ENCODE data around the gene C11orf21.
"Not testable (repeated sequence)": the region's sequence is repeated elsewhere in the genome, so short reads cannot be mapped to it uniquely, and the experiment has no call there.

C11orf21 gene

GRCh38 chr11:2295971-2296912, 5.5 kb downstream of the C11orf21 start:
- DNase-seq = no peak
- ATAC-seq = no peak

GRCh38 chr11:2294926-2295290, 6.8 kb downstream of the C11orf21 start:
- ATAC-seq (no peak), DNase-seq (no peak)

- ATAC-seq = no peak
- DNase-seq = no peak
Measured at GRCh38 chr11:2293984-2294925, 7.5 kb downstream of the C11orf21 start.

- ATAC-seq (no peak), DNase-seq (no peak)
Measured at GRCh38 chr11:2293531-2293971, 8.2 kb downstream of the C11orf21 start.

GRCh38 chr11:2290351-2290841, 11.3 kb downstream of the C11orf21 start:
- DNase-seq = no peak
- ATAC-seq = no peak

DNA sequence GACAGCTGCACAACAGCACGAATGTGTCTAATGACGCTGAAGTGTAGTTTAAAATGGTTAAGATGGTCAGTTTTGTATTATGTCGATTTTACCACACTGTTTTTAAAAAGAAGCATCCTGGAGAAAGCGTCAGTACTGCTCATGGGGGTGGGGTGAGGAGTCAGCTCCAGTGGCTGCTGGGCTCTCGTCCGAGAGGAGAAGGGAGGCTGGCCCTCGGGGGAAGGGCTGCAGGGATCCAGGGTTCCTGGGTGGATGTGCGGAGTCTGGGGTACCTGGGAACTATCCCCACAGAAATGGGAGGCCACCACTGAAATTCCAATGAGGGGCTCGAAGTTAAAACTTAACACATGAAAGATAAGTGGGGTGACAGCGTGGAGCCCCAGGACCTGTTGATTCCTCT, 11.9 kb downstream of the C11orf21 start:
- no peak for ATAC-seq

GRCh38 chr11:2289350-2289749, 12.4 kb downstream of the C11orf21 start:
- ATAC-seq (no peak), DNase-seq (no peak)

More for the DNA sequence above, 11.9 kb downstream of the C11orf21 start:
- DNase-seq = no peak

DNA sequence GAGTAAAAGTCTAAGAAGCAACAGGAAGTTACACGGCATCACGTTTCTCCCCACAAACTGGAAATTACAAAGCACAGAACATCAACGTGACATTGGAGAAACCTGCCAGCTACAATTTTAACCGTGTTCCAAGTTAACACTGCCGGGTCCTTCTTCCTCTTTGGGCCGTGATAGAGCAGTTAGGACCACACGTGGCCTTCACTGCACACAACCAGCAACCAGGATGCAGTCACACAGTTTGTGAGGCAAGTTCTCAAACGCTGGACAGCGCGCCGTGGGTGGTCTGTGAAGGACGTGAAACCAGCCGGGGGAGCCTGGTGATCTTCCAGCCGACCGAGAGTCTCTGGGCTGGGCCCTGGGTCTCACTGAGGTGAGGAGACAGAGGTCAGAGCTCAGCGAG, 14.6 kb downstream of the C11orf21 start:
- DNase-seq (no peak), ATAC-seq (no peak)

DNA sequence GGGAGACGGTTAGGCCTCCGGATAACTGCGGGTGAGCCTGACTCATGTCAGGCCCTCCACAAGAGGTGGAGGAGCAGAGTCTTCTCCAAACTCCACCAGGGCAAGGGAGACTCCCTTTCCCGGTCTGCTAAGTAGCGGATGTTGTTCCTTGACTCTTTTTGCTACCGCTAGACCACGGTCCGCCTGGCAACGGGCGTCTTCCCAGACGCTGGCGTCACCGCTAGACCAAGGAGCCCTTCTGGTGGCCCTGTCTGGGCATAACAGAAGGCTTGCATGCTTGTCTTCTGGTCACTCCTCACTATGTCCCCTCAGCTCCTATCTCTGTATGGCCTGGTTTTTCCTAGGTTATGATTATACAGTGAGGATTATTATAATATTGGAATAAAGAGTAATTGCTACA, 15.4 kb downstream of the C11orf21 start:
- DNase-seq, ATAC-seq: not testable (repeated sequence)

GRCh38 chr11:2280208-2280607, 21.5 kb downstream of the C11orf21 start:
- DNase-seq (no peak), ATAC-seq (no peak)

DNA sequence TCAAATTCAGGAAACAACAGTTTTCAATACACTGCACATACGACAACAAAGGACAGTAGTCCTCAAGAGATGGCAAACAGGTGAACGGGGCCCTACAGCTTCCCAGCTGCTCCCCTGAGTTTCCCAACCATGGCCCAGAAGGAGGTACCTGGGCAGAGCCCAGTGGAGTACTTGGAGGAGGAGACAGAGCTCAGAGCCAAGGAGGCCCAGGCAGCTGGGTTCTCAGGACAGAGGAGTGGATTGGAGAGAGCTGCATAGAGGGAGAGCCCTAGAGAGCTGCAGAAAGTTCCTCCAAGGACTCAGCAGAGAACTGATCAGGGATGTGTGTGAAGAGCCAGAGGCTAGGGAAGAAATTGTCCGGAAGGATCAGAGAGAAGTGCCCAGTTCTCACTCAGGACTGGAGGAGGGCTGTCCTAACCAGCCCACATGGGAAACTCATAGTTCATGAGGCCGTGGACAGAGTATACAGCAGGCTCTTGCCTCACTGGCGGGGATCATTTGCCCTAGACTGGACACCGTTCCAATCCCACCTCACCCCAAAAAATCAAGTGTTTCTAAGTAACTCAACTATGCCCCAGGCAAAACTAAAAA, 23.7 kb downstream of the C11orf21 start:
- ATAC-seq (no peak), DNase-seq (no peak)

DNA sequence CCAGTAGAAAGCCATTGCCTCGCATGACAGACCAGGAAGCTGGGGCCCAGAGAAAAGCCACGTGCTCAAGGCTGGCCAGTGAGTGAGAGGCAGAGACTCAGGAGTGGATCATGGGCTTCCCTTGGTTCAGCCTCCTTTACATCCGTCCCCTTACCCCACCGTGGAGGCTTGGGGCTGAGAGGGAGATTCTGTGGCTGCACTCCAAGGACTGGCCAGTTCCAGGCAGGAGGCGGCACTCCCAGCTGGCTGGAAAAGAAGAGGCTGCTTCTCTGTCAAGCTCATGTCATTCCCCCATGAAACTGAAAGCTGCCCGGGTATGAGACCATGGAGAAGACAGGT, 24.7 kb downstream of the C11orf21 start:
- DNase-seq = no peak
- no peak for ATAC-seq

GRCh38 chr11:2276280-2277007, 25.3 kb downstream of the C11orf21 start:
- no peak for ATAC-seq
- no peak for DNase-seq

- DNase-seq = no peak
- ATAC-seq = no peak
Measured at GRCh38 chr11:2275334-2276279, 26.1 kb downstream of the C11orf21 start.

DNA sequence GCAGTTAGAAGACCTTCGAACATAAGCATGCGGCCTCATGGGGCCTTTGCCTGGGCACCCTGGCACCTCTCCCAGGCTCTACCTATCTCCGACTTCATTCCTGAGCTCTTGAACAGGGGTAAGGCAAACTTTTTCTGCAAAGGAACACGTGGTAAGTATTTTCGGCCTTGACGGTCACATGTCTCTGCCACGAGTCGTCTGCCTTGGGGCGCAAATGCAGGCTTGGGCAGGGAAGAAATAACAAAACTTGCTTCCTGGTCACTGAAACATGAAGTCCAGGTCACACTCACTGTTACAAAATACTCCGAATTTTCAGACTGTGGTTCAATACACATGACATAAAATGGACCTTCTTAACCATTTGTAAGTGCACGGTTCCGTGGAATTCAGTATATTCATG, 27.9 kb downstream of the C11orf21 start:
- DNase-seq (no peak), ATAC-seq (no peak)

GRCh38 chr11:2273311-2273710, 28.4 kb downstream of the C11orf21 start:
- DNase-seq = no peak
- ATAC-seq = no peak

GRCh38 chr11:2272946-2273280, 28.8 kb downstream of the C11orf21 start:
- ATAC-seq (no peak), DNase-seq (no peak)

GRCh38 chr11:2272228-2272945, 29.3 kb downstream of the C11orf21 start:
- DNase-seq = no peak
- no peak for ATAC-seq

DNA sequence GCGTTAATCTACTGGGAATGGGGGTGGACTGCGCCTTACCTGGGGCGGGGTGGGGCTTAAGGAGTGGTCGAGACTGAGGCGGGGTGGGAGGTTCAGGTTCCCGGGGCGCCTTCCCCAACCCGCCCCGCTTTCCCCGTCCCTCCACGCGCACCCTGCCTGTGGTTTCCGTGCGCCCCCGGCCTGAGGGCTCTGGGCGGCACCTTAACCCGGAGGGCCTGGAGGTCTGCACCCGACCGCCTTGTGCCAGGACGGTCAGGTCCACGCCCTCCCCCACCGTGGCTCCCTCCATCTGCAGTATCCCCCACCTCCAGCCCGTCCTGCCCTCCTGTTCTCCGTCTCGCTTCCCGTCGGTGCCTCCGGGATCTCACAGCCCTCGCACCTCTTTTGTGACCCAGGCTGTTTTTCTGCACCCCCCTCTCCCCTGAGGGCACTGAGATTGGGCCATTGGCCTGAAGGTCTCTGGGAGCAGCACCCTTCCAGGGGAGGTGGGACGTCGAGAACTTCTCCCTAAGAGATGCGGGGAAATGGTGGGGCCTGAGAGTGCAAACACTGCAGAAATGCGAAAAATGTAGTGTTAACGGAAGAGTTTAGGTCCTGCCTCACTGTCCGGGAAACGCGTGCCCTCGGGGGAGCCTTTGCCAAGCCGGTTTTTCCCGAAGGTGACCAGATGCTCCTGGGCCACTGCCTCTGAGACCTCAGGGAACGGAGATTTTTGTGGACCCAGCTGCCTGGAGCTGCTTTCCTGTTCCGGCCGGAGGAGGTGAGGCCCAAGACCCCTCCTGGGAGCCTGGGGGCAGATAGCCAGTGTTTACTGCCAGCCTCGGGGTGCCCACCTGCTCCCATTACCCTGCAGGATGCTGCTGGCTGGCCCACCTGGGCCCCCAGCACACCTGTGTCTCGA, 30.1 kb downstream of the C11orf21 start:
- no peak for DNase-seq
- no peak for ATAC-seq
